ENCODE measurements around the gene DOCK11. TPM values are rescaled to one million over a fixed set of nuclear protein-coding genes. Genes with fewer than 3 reads are reported as not detected.

DOCK11 gene
- total RNA-seq, 1 experiment from 2014 or later: 2.7 TPM

DNA sequence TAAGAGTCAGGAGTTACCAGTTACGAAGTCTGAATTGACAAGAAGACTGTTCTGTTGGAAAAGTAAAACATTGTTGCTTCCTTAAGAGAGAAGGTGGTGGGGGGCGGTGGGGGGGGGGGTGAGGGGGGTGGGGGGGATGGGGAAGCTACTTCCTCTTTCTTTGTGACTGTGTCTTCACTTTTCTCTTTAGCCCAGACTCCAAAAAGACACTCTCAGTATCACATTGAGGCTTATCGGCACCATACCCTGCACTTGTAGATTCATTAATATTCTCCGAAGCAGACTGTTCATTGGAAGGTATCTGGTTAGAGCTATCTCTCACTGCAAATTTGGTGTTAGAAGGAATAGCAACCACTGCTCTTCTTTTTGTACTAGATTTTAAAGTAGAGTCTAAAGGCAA, 137.2 kb downstream of the DOCK11 start:
- Histone ChIP-seq H3K36me3 (ENCODE audit: control insufficient read depth, insufficient read depth, low read length) (no peaks in the 10 kb centered on the region), H3K4me1 (no peaks in the 10 kb centered on the region), H3K9me3 (no peaks in the 10 kb centered on the region), H3K4me3 (ENCODE audit: low read depth, low read length) (no peak overlapping the region), H3K27me3 (replicated peaks; ENCODE audit: control insufficient read depth, insufficient read depth, low read length) (no peaks in the 10 kb centered on the region)
- no peak for TF ChIP-seq CTCF (IDR thresholded peaks at IDR 0.05; ENCODE audit: insufficient read depth in 1 of 2, low read depth in 1 of 2, low read length in 1 of 2, severe bottlenecking in 1 of 2, unreplicated experiment in 1 of 2)
- DNase-seq: no peak
- Mint-ChIP-seq H3K9me3 (ENCODE audit: unreplicated experiment) (no peaks in the 10 kb centered on the region), H3K4me1 (ENCODE audit: low read depth, unreplicated experiment) (no peaks in the 10 kb centered on the region), H3K27ac (ENCODE audit: unreplicated experiment) (no peak overlapping the region), H3K27me3 (ENCODE audit: insufficient read depth, unreplicated experiment) (no peaks in the 10 kb centered on the region), H3K36me3 (ENCODE audit: insufficient read depth, unreplicated experiment) (no peaks in the 10 kb centered on the region), H3K4me3 (ENCODE audit: unreplicated experiment) (no peak overlapping the region)
- CTCF ChIA-PET: no interaction called here
- intact Hi-C loops (cut with micrococcal nuclease; ENCODE audit: unreplicated experiment): no loop called here
- POLR2A ChIA-PET: no interaction called here
- BruUV-seq (replicated peaks): no TSS peak

- ChIA-PET POLR2A (no interaction called here), CTCF (no interaction called here)
- no peak overlapping the region for H3K4me3 ChIP-seq (ENCODE audit: low read depth, low read length)
- Mint-ChIP-seq H3K36me3 (ENCODE audit: insufficient read depth, unreplicated experiment) (no peaks in the 10 kb centered on the region), H3K27ac (ENCODE audit: unreplicated experiment) (no peak overlapping the region), H3K4me1 (ENCODE audit: low read depth, unreplicated experiment) (no peaks in the 10 kb centered on the region), H3K27me3 (ENCODE audit: insufficient read depth, unreplicated experiment) (no peaks in the 10 kb centered on the region), H3K9me3 (ENCODE audit: unreplicated experiment) (no peaks in the 10 kb centered on the region), H3K4me3 (ENCODE audit: unreplicated experiment) (no peak overlapping the region)
- H3K4me1 ChIP-seq: no peaks in the 10 kb centered on the region
- DNase-seq: no peak
- no peaks in the 10 kb centered on the region for H3K36me3 ChIP-seq (ENCODE audit: control insufficient read depth, insufficient read depth, low read length)
- no TSS peak for BruUV-seq (replicated peaks)
- no peak for TF ChIP-seq CTCF (IDR thresholded peaks at IDR 0.05; ENCODE audit: insufficient read depth in 1 of 2, low read depth in 1 of 2, low read length in 1 of 2, severe bottlenecking in 1 of 2, unreplicated experiment in 1 of 2)
- H3K27me3 ChIP-seq (replicated peaks; ENCODE audit: control insufficient read depth, insufficient read depth, low read length): no peaks in the 10 kb centered on the region
- no peaks in the 10 kb centered on the region for H3K9me3 ChIP-seq
- intact Hi-C loops (cut with micrococcal nuclease; ENCODE audit: unreplicated experiment): no loop called here
These were observed 137.9 kb downstream of the DOCK11 start for GRCh38 chrX:118633530-118633929.

DNA sequence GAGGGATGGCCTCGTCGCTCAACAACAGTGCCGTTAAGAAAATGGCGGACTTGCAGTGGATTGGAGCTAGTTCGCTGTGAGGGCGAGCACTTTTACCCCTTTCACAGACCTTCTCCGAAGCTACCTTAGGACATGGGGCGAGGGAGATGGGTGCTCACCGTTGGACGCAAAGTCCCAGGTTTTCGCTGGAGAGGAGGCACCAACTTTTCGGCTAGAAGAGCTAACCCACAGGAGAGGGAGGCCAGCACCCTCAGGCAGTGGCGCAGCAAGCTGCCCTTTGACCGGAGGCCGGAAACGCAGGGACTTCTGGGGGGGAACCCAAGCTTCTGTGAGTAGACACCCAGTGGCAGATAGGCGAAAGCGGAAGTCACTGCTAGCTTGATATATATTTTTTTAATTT, 138.7 kb downstream of the DOCK11 start:
- H3K27ac Mint-ChIP-seq (ENCODE audit: unreplicated experiment): no peak overlapping the region
- POLR2A ChIA-PET: no interaction called here
- CTCF ChIA-PET: no interaction called here
- H3K27me3 Mint-ChIP-seq (ENCODE audit: insufficient read depth, unreplicated experiment): no peaks in the 10 kb centered on the region
- no peak overlapping the region for H3K4me3 ChIP-seq (ENCODE audit: low read depth, low read length)
- H3K9me3 Mint-ChIP-seq (ENCODE audit: unreplicated experiment): no peaks in the 10 kb centered on the region
- no peaks in the 10 kb centered on the region for H3K4me1 ChIP-seq
- H3K27me3 ChIP-seq (replicated peaks; ENCODE audit: control insufficient read depth, insufficient read depth, low read length): no peaks in the 10 kb centered on the region
- TF ChIP-seq CTCF (IDR thresholded peaks at IDR 0.05; ENCODE audit: insufficient read depth in 1 of 2, low read depth in 1 of 2, low read length in 1 of 2, severe bottlenecking in 1 of 2, unreplicated experiment in 1 of 2): no peak
- BruUV-seq (replicated peaks): no TSS peak
- DNase-seq: no peak
- no peaks in the 10 kb centered on the region for H3K36me3 ChIP-seq (ENCODE audit: control insufficient read depth, insufficient read depth, low read length)
- H3K4me3 Mint-ChIP-seq (ENCODE audit: unreplicated experiment): no peak overlapping the region
- H3K4me1 Mint-ChIP-seq (ENCODE audit: low read depth, unreplicated experiment): no peaks in the 10 kb centered on the region
- H3K9me3 ChIP-seq: no peaks in the 10 kb centered on the region
- intact Hi-C loops (cut with micrococcal nuclease; ENCODE audit: unreplicated experiment): no loop called here
- no peaks in the 10 kb centered on the region for H3K36me3 Mint-ChIP-seq (ENCODE audit: insufficient read depth, unreplicated experiment)
